SU-DHL-6 (cell line): ENCODE results near the gene ANKS1B.

Experiments
- H2AFZ ChIP-seq: fragments of 200-600 bp; sonication (generic); 2 replicates; pipeline ENCODE4 v1.6.1; 2014; ENCODE audit warnings: low read depth, mild to moderate bottlenecking, moderate library complexity, mixed read lengths, antibody characterized with exemption, low read length; ENCODE audit not compliant: severe bottlenecking
- H3F3A ChIP-seq: fragments of 200-600 bp; shearing (Covaris generic); 2 replicates; pipeline ENCODE4 v1.6.0; 2016; ENCODE audit warnings: antibody characterized with exemption, mild to moderate bottlenecking; ENCODE audit not compliant: insufficient read depth
- H3K27ac ChIP-seq: fragments of 200-600 bp; sonication (generic); 2 replicates; pipeline ENCODE4 v1.5.1; 2016; ENCODE audit warnings: low read depth, mild to moderate bottlenecking, low read length, moderate library complexity, mixed read lengths
- H3K27me3 ChIP-seq: fragments of 200-600 bp; sonication (generic), shearing (Covaris generic); 2 replicates; pipeline ENCODE4 v1.6.0; 2014; ENCODE audit warnings: mild to moderate bottlenecking, low read length
- H3K36me3 ChIP-seq: fragments of 200-600 bp; sonication (generic); 2 replicates; pipeline ENCODE4 v1.6.1; 2014; ENCODE audit warnings: mild to moderate bottlenecking, low read length, mixed read lengths
- H3K4me2 ChIP-seq: fragments of 300-600, 200-600 bp; shearing (Covaris generic), sonication (generic); 2 replicates; pipeline ENCODE4 v1.6.0; 2014; ENCODE audit warnings: low read length, low read depth, mild to moderate bottlenecking; ENCODE audit not compliant: poor library complexity, severe bottlenecking
- H3K4me3 ChIP-seq: fragments of 200-600 bp; sonication (generic); 2 replicates; pipeline ENCODE4 v1.5.1; 2014; ENCODE audit warnings: antibody characterized with exemption, low read length, mild to moderate bottlenecking, mixed read lengths; ENCODE audit not compliant: insufficient read depth, poor library complexity, severe bottlenecking
- H3K79me2 ChIP-seq: fragments of 200-600 bp; sonication (generic); 2 replicates; pipeline ENCODE4 v1.6.1; 2014; ENCODE audit warnings: mild to moderate bottlenecking, low read length, moderate library complexity; ENCODE audit not compliant: insufficient read depth
- H3K9ac ChIP-seq: fragments of 200-600 bp; sonication (generic); 2 replicates; pipeline ENCODE4 v1.7.0; 2014; ENCODE audit warnings: mild to moderate bottlenecking, low read length
- H3K9me2 ChIP-seq: fragments of 200-600 bp; sonication (generic); replicated peaks from 2 replicates; pipeline ENCODE4 v1.6.1; 2014; ENCODE audit warnings: low read length; ENCODE audit not compliant: insufficient read depth
- H3K9me3 ChIP-seq: fragments of 200-600 bp; sonication (generic); 2 replicates; pipeline ENCODE4 v1.6.1; 2014; ENCODE audit warnings: low read length, mixed read lengths; ENCODE audit not compliant: insufficient read depth
- H4K20me1 ChIP-seq: fragments of 200-600 bp; sonication (generic); 2 replicates; pipeline ENCODE4 v1.6.1; 2014; ENCODE audit warnings: low read depth, mild to moderate bottlenecking, antibody characterized with exemption, low read length, moderate library complexity, mixed read lengths
- EZH2phosphoT487 ChIP-seq: fragments of 200-600 bp; sonication (generic), shearing (Covaris generic); conservative IDR thresholded peaks from 2 replicates; pipeline ENCODE4 v1.6.1; 2018; ENCODE audit warnings: mild to moderate bottlenecking, antibody characterized with exemption, low read length, moderate library complexity, mixed read lengths
- TF ChIP-seq, protein P1 (sequence below): fragments of 200-600 bp; sonication (generic); IDR thresholded peaks from one replicate; pipeline ENCODE4 v1.5.1; 2017; ENCODE audit warnings: antibody characterized with exemption, mild to moderate bottlenecking, low read length, moderate library complexity; ENCODE audit not compliant: insufficient read depth, poor library complexity, severe bottlenecking

ANKS1B gene

DNA sequence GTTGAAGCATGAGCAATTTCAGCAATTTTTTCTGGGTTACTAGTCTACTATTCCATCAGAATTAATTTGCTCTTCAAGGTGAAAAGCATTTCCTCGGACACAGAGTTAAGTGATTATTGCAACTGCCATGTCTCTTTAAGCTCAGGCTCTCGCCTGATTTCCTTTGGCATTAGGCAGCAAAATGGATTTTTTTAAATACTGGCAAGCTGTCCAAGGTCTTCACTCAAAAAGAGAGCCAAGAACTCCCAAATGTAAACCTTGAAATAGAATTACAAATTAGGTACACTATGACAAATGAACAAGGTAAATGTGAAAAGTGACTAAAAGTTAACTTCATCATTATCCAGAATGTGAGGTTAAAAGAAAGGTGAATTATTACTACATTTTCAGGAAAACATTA lies 225.3 kb downstream of the ANKS1B start:
- Histone ChIP-seq H3F3A (no peaks in the 10 kb centered on the region), H3K4me2 (no peak overlapping the region), H3K27ac (no peak overlapping the region), H2AFZ (no peak overlapping the region), H3K9ac (no peak overlapping the region), H3K79me2 (no peaks in the 10 kb centered on the region), H3K9me2 (no peaks in the 10 kb centered on the region), H4K20me1 (no peaks in the 10 kb centered on the region), H3K36me3 (no peaks in the 10 kb centered on the region), H3K27me3 (no peaks in the 10 kb centered on the region), H3K9me3 (no peaks in the 10 kb centered on the region), H3K4me3 (no peak overlapping the region)
- TF ChIP-seq, protein P1, sequence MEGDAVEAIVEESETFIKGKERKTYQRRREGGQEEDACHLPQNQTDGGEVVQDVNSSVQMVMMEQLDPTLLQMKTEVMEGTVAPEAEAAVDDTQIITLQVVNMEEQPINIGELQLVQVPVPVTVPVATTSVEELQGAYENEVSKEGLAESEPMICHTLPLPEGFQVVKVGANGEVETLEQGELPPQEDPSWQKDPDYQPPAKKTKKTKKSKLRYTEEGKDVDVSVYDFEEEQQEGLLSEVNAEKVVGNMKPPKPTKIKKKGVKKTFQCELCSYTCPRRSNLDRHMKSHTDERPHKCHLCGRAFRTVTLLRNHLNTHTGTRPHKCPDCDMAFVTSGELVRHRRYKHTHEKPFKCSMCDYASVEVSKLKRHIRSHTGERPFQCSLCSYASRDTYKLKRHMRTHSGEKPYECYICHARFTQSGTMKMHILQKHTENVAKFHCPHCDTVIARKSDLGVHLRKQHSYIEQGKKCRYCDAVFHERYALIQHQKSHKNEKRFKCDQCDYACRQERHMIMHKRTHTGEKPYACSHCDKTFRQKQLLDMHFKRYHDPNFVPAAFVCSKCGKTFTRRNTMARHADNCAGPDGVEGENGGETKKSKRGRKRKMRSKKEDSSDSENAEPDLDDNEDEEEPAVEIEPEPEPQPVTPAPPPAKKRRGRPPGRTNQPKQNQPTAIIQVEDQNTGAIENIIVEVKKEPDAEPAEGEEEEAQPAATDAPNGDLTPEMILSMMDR = no peak
- no peak for TF ChIP-seq EZH2phosphoT487

DNA sequence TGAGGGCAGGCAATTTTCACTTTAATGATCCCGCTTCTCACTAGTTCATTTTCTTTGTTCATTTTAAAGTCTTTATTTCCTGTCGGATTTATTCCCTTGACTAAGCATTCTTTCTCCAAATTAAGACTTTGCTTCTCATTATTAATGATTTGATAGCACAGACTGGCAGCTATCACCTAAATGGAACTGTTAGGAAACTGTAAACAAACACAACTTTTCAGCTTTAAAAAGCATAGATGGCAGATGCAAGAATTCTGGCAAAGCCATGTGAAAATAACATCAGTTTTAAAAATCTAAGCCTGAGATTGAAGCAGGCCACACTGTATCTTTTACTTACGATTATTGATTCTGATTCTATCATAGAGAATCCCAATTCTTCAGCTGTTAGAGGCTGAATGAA lies 225.7 kb downstream of the ANKS1B start:
- TF ChIP-seq EZH2phosphoT487 = no peak
- TF ChIP-seq, protein P1 = no peak
- no peak overlapping the region for H2AFZ ChIP-seq
- no peaks in the 10 kb centered on the region for H3K36me3 ChIP-seq

DNA sequence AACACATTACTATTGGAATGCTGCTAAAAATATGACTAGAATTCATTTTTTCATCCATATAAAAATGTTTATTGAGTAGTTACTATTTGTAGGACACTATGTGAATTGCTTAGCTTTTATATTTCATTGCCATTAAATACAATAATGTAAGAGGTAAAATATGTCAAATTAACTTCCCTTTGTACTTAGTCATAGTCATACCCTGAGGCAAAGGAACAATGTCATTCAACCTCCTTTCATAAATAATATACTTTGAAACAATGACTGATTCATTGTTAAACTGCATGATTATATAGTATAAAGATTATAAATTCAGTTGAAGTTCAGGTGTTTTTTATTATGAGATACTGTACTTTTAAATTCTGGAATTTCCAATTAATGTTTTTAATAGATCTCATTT lies 232.0 kb downstream of the ANKS1B start:
- Histone ChIP-seq H3F3A (no peaks in the 10 kb centered on the region), H2AFZ (no peak overlapping the region)

More for the DNA sequence above, 225.7 kb downstream of the ANKS1B start:
- Histone ChIP-seq H3K27me3 (no peaks in the 10 kb centered on the region), H3F3A (no peaks in the 10 kb centered on the region), H3K4me2 (no peak overlapping the region), H3K9ac (no peak overlapping the region), H4K20me1 (no peaks in the 10 kb centered on the region), H3K9me3 (no peaks in the 10 kb centered on the region), H3K27ac (no peak overlapping the region), H3K4me3 (no peak overlapping the region), H3K79me2 (no peaks in the 10 kb centered on the region), H3K9me2 (no peaks in the 10 kb centered on the region)

More for the DNA sequence above, 232.0 kb downstream of the ANKS1B start:
- Histone ChIP-seq H3K4me3 (no peak overlapping the region), H3K4me2 (no peak overlapping the region), H3K9me3 (no peaks in the 10 kb centered on the region), H3K36me3 (no peaks in the 10 kb centered on the region), H3K9me2 (no peaks in the 10 kb centered on the region), H3K27me3 (no peaks in the 10 kb centered on the region), H4K20me1 (no peaks in the 10 kb centered on the region), H3K9ac (no peak overlapping the region), H3K79me2 (no peaks in the 10 kb centered on the region), H3K27ac (no peak overlapping the region)
- TF ChIP-seq EZH2phosphoT487 = no peak
- TF ChIP-seq, protein P1 = no peak
